HG03025 (cell line): ENCODE measurements around the gene TTC7B.

Source experiments
- ATAC-seq: cut with Tn5 transposase; IDR thresholded peaks from one replicate; pipeline ENCODE4 v1.9.1; 2021; ENCODE audit warnings: mild to moderate bottlenecking, moderate library complexity; ENCODE audit not compliant: unreplicated experiment, low FRiP score

The TTC7B gene

GRCh38 chr14:90629471-90629870 is 186.8 kb downstream of the TTC7B start:
- no peak for ATAC-seq

DNA sequence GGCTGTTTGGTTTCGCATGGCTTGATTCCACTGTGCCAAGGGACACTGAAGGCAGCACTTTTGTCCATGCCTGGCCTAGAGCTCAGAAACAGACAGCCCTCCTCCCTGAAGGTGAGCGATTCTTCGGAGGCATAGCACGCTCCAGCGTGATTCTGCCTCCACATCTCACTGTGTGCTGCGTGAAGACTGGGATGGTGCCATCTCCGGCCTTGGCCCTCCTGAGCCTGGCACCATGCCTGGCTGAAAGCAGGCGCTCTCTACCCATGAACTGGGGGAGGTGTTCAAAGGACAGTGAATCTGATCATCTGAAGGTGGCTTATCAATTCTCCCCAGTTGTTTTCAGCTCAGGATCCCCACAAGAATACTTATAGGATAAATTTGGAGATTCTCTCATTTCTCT is 187.4 kb downstream of the TTC7B start:
- ATAC-seq: no peak

DNA sequence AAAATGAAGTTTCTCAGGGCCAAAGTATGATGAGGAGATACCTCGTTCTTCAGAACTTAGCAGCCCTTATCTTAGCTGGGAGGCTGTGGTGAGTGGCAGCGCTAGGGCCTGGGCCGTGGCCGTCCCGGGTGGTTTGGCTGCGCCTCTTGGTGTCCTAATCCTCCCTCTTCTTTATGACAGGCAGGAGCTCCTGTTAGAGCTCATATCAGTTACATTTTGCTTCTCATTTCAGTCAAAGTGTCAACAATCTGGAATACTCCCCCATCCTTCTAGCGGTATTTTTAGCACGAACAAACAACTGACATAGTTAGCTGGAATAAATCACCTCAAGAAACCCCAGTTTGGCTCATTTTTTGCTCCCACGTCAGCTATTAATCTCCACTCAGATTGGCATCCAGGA is 188.8 kb downstream of the TTC7B start:
- no peak for ATAC-seq

DNA sequence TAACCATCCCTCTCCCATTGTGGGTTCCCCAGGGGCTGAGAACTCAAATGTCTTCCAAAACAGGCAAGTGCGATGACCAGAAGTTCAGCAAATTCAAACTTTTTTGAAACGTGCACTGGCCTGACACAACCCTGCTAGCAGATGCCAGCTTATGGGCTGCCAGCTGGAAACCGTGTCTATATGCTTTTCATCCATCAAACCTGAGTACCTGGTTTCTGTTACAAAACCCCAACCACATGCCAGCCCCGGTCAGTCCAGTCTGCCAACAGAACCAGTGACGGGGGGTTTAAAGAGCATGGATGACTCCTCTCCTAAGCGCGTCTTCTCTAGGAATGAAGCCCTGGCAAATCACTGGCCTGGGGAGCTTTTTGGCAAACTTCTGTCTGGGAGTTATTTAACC is 189.7 kb downstream of the TTC7B start:
- ATAC-seq: no peak

DNA sequence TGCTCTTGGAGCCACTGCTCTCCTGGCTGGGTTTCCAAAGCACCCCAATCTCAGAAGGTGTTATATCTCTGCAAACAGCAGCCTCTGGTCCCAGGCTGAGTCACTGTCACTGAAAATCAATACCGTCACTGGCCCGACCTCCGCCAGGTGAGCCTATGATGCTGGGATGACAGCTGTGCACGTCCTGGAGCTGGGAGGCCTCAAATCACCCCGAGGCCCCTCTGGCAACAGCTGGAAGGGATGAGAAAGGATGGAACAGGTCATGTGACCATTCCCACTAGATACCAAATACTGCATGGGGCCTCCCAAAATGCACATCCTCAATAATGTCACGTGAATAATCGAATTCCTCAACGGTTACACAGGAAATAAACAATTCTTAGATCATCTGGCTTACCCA is 190.8 kb downstream of the TTC7B start:
- ATAC-seq: no peak

GRCh38 chr14:90624732-90625400 is 191.4 kb downstream of the TTC7B start:
- ATAC-seq: no peak

- no peak for ATAC-seq
These were observed 192.0 kb downstream of the TTC7B start for GRCh38 chr14:90624227-90624626.

GRCh38 chr14:90621201-90621600 is 195.0 kb downstream of the TTC7B start:
- ATAC-seq: no peak

- ATAC-seq: no peak
These were observed 195.6 kb downstream of the TTC7B start for GRCh38 chr14:90620568-90621077.

DNA sequence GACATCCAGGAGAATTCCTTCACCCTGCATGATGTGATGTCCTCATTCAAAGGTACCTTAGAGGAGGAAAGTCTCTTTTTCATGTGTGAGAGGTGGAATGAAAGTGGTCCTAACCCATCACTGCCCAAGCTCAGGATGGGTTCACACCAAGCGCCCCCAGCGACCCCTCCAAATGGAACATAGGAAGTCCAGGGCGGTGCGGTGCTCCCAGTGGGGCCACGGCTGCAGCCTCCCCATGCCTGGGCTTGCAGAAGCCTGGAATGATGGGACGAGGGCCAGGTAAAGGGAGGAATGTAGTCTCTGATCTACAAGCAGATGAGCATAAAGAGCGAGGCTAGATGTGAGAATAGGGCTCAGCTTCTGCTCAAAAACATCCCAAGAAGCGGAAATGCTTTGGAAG is 196.3 kb downstream of the TTC7B start:
- no peak for ATAC-seq

DNA sequence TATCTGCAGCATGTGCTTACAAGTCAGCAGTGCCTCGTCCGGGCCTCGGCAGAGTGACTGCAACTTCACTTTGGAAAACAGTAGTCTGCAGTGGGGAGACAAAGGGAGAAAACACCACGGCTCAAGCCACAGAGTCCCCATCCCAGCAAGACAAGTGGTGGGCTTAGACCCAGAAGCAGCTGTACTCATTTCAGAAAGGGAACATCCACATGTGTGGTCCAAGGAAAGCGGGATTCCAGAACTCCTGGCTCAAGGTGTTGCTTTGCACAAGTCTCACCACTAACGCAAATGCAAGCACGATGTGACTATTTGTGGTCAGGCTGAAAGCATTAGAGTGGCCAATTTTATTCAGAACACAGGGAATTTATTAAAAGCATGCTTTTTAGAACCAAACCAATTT is 198.3 kb downstream of the TTC7B start:
- ATAC-seq: no peak

DNA sequence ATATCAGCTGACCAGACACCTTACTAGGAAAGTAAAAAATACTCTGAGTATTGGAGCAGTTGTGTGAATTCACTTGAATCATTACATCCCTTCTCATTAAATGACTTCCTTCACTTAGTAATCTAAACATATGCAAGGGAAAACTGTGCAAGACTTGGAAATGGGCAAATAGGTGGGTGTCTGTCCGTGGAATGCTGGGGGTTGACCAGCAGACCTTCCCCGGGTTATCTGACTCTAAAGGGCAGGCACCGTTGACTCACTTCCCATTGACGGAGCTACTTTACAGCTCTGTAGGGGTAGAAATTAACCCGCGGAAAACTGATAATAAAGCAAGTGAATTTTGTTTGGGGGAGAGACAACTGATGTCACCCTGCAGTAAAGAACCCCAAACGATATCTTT is 199.3 kb downstream of the TTC7B start:
- no peak for ATAC-seq

DNA sequence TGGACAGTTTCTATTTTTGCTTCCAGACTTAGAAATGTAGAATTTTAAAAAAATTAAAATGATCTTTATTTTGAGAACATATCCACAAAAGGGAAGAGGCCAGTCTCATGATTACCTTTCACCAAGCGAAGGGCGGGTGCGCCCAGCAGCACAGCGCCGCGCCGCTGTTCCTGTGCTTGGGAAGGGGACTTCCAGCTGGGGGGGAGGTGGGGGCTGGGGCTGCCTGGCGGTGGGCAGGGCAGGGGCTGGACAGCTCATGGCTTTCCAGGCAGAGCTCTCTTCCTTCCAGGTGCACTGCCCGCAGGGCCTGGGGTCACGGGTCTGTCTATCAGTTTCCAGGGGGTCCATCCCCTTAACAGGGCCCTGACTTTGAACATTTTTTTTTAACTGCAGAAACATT is 199.9 kb downstream of the TTC7B start:
- ATAC-seq: no peak

GRCh38 chr14:90615517-90616060 is 200.6 kb downstream of the TTC7B start:
- ATAC-seq: no peak

- ATAC-seq: no peak
These were observed 201.3 kb downstream of the TTC7B start for GRCh38 chr14:90614696-90615516.

GRCh38 chr14:90613997-90614396 is 202.2 kb downstream of the TTC7B start:
- no peak for ATAC-seq

DNA sequence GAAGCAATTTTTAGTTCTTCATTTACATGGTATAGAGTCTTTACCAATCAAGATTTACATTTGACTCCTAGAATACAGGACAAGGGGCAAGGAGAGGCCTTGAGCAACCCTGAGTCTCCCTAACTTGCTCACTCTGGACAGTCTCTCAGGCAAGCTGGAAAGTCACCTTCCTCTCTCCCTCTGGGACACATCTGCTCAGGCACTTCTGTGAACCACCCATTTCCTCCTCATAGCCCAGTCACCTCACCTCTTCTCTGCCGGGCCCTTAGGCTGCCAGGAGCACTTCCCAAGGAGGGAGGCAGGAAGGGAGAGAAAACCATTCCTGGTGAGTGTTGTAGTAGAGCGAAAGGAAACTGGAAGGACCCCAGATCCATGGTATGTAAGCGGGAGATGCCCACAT is 202.8 kb downstream of the TTC7B start:
- ATAC-seq: no peak

DNA sequence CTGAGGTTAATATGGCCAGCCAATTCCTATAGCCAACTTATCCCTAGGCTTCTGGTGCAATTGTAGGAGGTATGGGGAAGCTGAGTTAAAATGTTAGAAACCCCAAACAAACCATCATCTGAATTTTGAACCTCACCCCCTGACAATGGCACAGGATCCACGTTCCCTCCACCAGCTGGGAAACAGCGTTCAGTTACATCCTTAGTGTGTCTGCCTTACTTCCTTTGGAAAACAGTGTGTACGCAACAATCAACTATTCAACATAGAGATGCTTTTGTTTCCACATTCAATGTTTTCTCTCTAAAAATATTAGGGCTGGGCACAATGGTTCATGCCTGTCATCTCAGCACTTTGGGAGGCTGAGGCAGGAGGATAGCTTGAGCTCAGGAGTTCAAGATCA is 203.4 kb downstream of the TTC7B start:
- no peak for ATAC-seq

- no peak for ATAC-seq
These were observed 204.3 kb downstream of the TTC7B start for GRCh38 chr14:90611936-90612335.

DNA sequence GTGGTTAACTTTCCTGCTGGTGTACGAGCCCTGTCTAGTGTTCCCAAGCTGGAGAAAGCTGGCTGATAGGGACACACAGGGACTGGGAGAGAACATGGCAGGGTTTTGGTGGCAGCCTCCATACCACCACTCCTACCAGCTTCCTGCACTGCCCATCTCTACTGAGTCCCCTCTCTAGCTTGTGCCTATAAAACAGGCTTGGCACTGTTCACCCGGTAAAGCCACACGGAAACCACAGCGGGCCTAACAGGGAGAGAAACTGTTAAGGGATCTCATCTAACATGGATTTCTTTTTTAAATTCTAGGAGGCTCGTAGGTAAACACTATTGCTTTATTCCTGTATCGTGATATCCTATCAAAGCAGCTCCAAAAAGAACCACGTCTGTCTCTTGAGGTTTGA is 204.7 kb downstream of the TTC7B start:
- ATAC-seq: no peak

- no peak for ATAC-seq
These were observed 205.7 kb downstream of the TTC7B start for GRCh38 chr14:90610346-90611040.
